ENCODE measurements around the gene ACSF3.

ACSF3 gene

GRCh38 chr16:89074803-89075688, 18.6 kb upstream of the ACSF3 start:
- no peak overlapping the region for H3K4me3 ChIP-seq (ENCODE audit: low read depth, low read length)
- TF ChIP-seq MYC (IDR thresholded peaks at IDR 0.05; ENCODE audit: low read depth, low read length) (no peak), MAX (IDR thresholded peaks at IDR 0.05; ENCODE audit: low read depth, low read length) (no peak), POLR2A (IDR thresholded peaks at IDR 0.05; ENCODE audit: extremely low read depth, insufficient read length) (no peak), CTCF (IDR thresholded peaks at IDR 0.05; ENCODE audit: low read depth, low read length) (no peak)
- DNase-seq (ENCODE audit: low read depth): no peak

- TF ChIP-seq CTCF (IDR thresholded peaks at IDR 0.05; ENCODE audit: low read depth, low read length): no peak
- TF ChIP-seq POLR2A (IDR thresholded peaks at IDR 0.05; ENCODE audit: extremely low read depth, insufficient read length): no peak
- TF ChIP-seq MAX (IDR thresholded peaks at IDR 0.05; ENCODE audit: low read depth, low read length): no peak
- TF ChIP-seq MYC (IDR thresholded peaks at IDR 0.05; ENCODE audit: low read depth, low read length): no peak
- no peak for DNase-seq (ENCODE audit: low read depth)
- no peak overlapping the region for H3K4me3 ChIP-seq (ENCODE audit: low read depth, low read length)
Measured at GRCh38 chr16:89076159-89076558, 17.5 kb upstream of the ACSF3 start.

- DNase-seq (ENCODE audit: low read depth): no peak
- H3K4me3 ChIP-seq (ENCODE audit: low read depth, low read length): no peak overlapping the region
- no peak for TF ChIP-seq MYC (IDR thresholded peaks at IDR 0.05; ENCODE audit: low read depth, low read length)
- TF ChIP-seq POLR2A (IDR thresholded peaks at IDR 0.05; ENCODE audit: extremely low read depth, insufficient read length): no peak
- no peak for TF ChIP-seq MAX (IDR thresholded peaks at IDR 0.05; ENCODE audit: low read depth, low read length)
- TF ChIP-seq CTCF (IDR thresholded peaks at IDR 0.05; ENCODE audit: low read depth, low read length): no peak
Measured at GRCh38 chr16:89077076-89077475, 16.6 kb upstream of the ACSF3 start.

GRCh38 chr16:89078172-89078571, 15.5 kb upstream of the ACSF3 start:
- TF ChIP-seq MYC (IDR thresholded peaks at IDR 0.05; ENCODE audit: low read depth, low read length) (no peak), CTCF (IDR thresholded peaks at IDR 0.05; ENCODE audit: low read depth, low read length) (no peak), POLR2A (IDR thresholded peaks at IDR 0.05; ENCODE audit: extremely low read depth, insufficient read length) (no peak), MAX (IDR thresholded peaks at IDR 0.05; ENCODE audit: low read depth, low read length) (no peak)
- DNase-seq (ENCODE audit: low read depth): no peak
- H3K4me3 ChIP-seq (ENCODE audit: low read depth, low read length): no peak overlapping the region

- DNase-seq (ENCODE audit: low read depth): no peak
- H3K4me3 ChIP-seq (ENCODE audit: low read depth, low read length): no peak overlapping the region
- TF ChIP-seq MYC (IDR thresholded peaks at IDR 0.05; ENCODE audit: low read depth, low read length) (no peak), MAX (IDR thresholded peaks at IDR 0.05; ENCODE audit: low read depth, low read length) (no peak), CTCF (IDR thresholded peaks at IDR 0.05; ENCODE audit: low read depth, low read length) (no peak)
Measured at GRCh38 chr16:89079434-89079980, 14.1 kb upstream of the ACSF3 start.
